Progenitor cell of endocrine pancreas (in vitro differentiated cells): ENCODE data around the gene ATP7A. TPM values are rescaled to one million over a fixed set of nuclear protein-coding genes. Genes with fewer than 3 reads are reported as not detected.
A peak's percentile ranks its signal among the peaks of the same experiment; 100 is the strongest.

Experiments
- DNase-seq: peaks from one replicate; pipeline ENCODE4 v3.0.0; 2021; ENCODE audit warnings: low spot score; ENCODE audit not compliant: unreplicated experiment
- H3K27ac Mint-ChIP-seq: 2 replicates; pipeline ENCODE4 v1.8.0; 2021; ENCODE audit warnings: mild to moderate bottlenecking, moderate library complexity, mixed read lengths
- H3K27me3 Mint-ChIP-seq: 2 replicates; pipeline ENCODE4 v1.8.0; 2021; ENCODE audit warnings: mixed read lengths
- H3K36me3 Mint-ChIP-seq: 2 replicates; pipeline ENCODE4 v1.8.0; 2022; ENCODE audit warnings: mixed read lengths; ENCODE audit not compliant: insufficient read depth
- H3K4me1 Mint-ChIP-seq: 2 replicates; pipeline ENCODE4 v1.8.0; 2021; ENCODE audit warnings: low read depth, mixed read lengths
- H3K4me3 Mint-ChIP-seq: 2 replicates; pipeline ENCODE4 v1.8.0; 2021; ENCODE audit warnings: low read depth, mild to moderate bottlenecking, moderate library complexity, mixed read lengths
- H3K9me3 Mint-ChIP-seq: 2 replicates; pipeline ENCODE4 v1.8.0; 2021; ENCODE audit warnings: low read depth, mixed read lengths
- total RNA-seq: library from RNA; stranded (reverse); gene quantifications from 2 replicates; pipeline ENCODE4 v1.2.1, GENCODE V29; 2021
- TF ChIP-seq, protein P1 (sequence below): fragments of 200-600 bp; sonication (generic); IDR thresholded peaks from one replicate; pipeline ENCODE4 v1.5.0; 2021; ENCODE audit warnings: antibody characterized with exemption, mild to moderate bottlenecking; ENCODE audit not compliant: unreplicated experiment

ATP7A gene
- total RNA-seq, 1 donor from 2014 or later, result 12.1 TPM

DNA sequence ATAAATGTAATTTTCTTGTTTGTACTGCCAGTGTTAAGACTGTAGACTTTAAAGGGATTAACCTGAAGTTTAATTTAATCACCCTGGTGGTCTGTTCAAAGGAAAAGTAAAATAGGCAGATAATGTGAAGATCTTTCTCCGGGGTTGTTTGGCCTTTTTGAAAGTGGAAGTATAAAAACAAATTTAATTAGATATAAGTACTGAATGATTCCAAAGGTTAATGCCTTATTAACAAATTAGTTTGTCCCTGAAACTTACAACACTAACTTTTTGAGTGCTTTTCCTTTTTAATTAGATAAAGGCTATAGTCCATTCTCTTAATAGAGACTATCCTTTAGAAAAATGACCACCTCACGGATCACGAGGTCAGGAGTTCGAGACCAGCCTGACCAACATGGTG lies 69.4 kb downstream of the ATP7A start:
- TF ChIP-seq, protein P1, sequence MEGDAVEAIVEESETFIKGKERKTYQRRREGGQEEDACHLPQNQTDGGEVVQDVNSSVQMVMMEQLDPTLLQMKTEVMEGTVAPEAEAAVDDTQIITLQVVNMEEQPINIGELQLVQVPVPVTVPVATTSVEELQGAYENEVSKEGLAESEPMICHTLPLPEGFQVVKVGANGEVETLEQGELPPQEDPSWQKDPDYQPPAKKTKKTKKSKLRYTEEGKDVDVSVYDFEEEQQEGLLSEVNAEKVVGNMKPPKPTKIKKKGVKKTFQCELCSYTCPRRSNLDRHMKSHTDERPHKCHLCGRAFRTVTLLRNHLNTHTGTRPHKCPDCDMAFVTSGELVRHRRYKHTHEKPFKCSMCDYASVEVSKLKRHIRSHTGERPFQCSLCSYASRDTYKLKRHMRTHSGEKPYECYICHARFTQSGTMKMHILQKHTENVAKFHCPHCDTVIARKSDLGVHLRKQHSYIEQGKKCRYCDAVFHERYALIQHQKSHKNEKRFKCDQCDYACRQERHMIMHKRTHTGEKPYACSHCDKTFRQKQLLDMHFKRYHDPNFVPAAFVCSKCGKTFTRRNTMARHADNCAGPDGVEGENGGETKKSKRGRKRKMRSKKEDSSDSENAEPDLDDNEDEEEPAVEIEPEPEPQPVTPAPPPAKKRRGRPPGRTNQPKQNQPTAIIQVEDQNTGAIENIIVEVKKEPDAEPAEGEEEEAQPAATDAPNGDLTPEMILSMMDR, result no peak
- H3K4me1 Mint-ChIP-seq, result peaks cover 4% of the 10 kb centered on the region
- peaks cover 4% of the 10 kb centered on the region for H3K9me3 Mint-ChIP-seq
- H3K36me3 Mint-ChIP-seq, result no peaks in the 10 kb centered on the region
- no peaks in the 10 kb centered on the region for H3K27me3 Mint-ChIP-seq
- no peak overlapping the region for H3K4me3 Mint-ChIP-seq
- H3K27ac Mint-ChIP-seq, result no peak overlapping the region
- no peak for DNase-seq

DNA sequence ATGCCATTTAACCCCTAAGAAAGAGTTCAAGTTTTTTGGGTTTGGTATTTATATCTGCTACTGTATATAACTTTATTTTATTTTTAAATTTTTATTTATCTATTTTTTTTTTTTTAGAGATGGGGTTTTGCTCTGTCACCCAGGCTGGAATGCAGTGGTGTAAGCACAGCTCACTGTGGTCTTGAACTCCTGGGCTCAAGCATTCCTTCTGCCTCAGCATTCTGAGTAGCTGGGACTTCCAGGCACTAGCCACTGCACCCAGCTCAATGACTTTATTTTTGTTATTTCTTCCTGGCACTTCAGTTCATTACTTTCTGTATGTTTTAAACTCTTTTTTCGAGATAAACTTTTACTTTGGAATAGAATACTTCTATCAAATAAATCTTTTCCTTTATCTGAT lies 101.4 kb downstream of the ATP7A start:
- H3K9me3 Mint-ChIP-seq, result peaks cover 9% of the 10 kb centered on the region
- H3K4me3 Mint-ChIP-seq, result no peak overlapping the region
- no peaks in the 10 kb centered on the region for H3K27me3 Mint-ChIP-seq
- DNase-seq, result no peak
- H3K27ac Mint-ChIP-seq, result no peak overlapping the region
- TF ChIP-seq, protein P1, result no peak
- H3K36me3 Mint-ChIP-seq, result no peaks in the 10 kb centered on the region
- no peaks in the 10 kb centered on the region for H3K4me1 Mint-ChIP-seq

DNA sequence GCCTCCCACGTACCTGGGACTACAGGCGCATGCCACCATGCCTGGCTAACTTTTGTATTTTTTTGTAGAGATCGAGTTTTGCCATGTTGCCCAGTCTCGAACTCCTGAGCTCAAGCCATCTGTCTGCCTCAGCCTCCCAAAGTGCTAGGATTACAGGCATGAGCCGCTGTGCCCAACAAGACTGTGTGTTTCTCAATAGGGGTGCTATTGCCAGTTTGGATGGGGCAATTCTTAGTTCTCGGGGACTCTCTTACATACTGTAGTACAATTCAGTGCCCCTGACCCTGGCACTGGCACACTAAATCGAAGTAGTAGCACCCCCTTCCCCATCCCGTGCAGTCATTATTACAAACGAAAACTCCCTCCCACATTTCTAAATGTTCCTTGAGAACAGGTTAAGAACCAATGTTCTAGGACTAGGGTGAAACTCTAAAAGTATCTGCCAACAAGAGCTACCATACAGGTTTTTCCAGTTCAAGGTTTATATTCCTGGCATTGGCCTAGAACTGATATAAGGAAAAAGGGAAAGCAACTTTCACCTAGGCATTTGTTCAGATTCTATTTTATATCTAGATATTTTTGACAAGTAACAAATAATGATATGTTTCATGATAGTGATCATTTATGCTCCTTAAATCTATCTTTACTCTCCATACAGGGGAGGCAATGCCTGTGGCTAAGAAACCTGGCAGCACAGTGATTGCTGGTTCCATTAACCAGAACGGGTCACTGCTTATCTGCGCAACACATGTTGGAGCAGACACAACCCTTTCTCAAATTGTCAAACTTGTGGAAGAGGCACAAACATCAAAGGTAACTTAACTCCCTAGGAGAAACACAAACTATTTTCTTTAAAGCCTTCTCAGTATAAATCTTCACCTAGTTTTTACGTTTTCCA lies 109.3 kb downstream of the ATP7A start:
- Mint-ChIP-seq H3K4me1 (no peaks in the 10 kb centered on the region), H3K27me3 (no peaks in the 10 kb centered on the region), H3K36me3 (peaks cover 4% of the 10 kb centered on the region), H3K4me3 (no peak overlapping the region), H3K9me3 (peaks cover 23% of the 10 kb centered on the region), H3K27ac (no peak overlapping the region)
- no peak for DNase-seq
- TF ChIP-seq, protein P1, result no peak

DNA sequence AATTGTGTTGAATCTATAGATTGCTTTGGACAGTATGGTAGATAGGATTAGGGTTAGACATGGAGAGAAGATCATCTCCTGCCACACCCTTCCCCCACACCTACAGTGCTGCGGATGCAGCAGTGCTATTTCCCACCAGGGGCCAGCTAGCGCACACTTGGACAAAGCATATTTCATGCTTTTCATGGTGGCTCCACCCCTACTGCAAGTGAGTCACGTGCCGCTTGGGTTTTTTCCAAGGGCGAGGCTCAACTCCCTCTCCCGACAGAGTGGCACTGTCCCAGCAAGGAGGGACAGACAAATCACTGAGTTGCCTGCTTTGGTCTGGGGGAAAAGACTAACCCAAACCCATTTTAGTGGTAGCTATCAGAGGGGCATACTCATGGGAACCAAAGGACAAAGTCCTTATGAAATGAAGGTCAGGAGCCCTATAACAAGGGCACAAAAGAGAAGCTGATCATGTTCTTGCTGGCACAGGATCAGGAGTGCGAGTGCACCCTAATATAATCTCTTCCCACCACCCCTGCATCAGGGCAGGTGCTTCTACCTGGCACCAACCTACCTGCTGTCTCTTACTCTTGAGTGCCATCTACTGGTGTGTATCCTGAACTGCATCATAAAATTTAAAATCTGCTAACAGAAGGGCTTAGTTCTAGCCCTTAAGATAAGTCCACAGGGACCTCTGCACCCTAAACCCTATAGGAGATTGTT lies 114.0 kb downstream of the ATP7A start:
- Mint-ChIP-seq H3K9me3 (peaks cover 28% of the 10 kb centered on the region), H3K36me3 (peaks cover 6% of the 10 kb centered on the region)
- no peak for DNase-seq

DNA sequence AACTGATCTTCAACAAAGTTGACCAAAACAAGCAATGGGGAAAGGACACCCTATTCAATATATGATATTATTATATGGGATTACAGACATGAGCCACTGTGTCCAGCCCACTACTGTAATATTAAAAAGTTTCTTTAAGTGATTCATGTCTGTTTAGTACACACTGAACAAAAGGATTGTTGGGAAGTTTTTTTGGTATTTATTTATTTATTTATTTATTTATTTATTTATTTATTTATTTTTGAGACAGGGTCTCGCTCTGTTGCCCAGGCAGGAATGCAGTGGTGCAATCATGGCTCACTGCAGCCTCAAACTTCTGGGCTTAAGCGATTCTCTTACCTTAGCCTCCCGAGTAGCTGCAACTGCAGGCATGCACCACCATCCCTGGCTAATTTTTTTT lies 117.3 kb downstream of the ATP7A start:
- no peaks in the 10 kb centered on the region for H3K4me1 Mint-ChIP-seq
- TF ChIP-seq, protein P1, result no peak
- H3K27me3 Mint-ChIP-seq, result no peaks in the 10 kb centered on the region
- H3K27ac Mint-ChIP-seq, result no peak overlapping the region
- H3K36me3 Mint-ChIP-seq, result peaks cover 7% of the 10 kb centered on the region
- H3K9me3 Mint-ChIP-seq, result peaks cover 25% of the 10 kb centered on the region
- H3K4me3 Mint-ChIP-seq, result no peak overlapping the region
- DNase-seq, result no peak

More for the DNA sequence above, 114.0 kb downstream of the ATP7A start:
- Mint-ChIP-seq H3K4me3 (no peak overlapping the region), H3K27me3 (no peaks in the 10 kb centered on the region), H3K27ac (no peak overlapping the region), H3K4me1 (no peaks in the 10 kb centered on the region)
- TF ChIP-seq, protein P1, result peak; percentile 52
